ENCODE data around the gene PSME1. TPM values are rescaled to one million over a fixed set of nuclear protein-coding genes. Genes with fewer than 3 reads are reported as not detected.
A peak's percentile ranks its signal among the peaks of the same experiment; 100 is the strongest.

The PSME1 gene
- total and polyA plus RNA-seq, 2 of the 13 experiments (the other 11 are each of a cell fraction or from before 2014, with no cell fraction given): 159 to 608 TPM

GRCh38 chr14:24146978-24147760, 11.2 kb downstream of the PSME1 start, which contains the start of gene RNF31 (continued):
- TF ChIP-seq HNRNPUL1 (IDR thresholded peaks at IDR 0.05; ENCODE audit: low read depth, low read length) (no peak), MXD4 (CRISPR knock-in tag; IDR thresholded peaks at IDR 0.05) (peak; percentile 96), NR0B2 (CRISPR knock-in tag; IDR thresholded peaks at IDR 0.05) (peak; percentile 1; the same call in 1 of the 2 replicates), FUBP1 (CRISPR knock-in tag; IDR thresholded peaks at IDR 0.05; ENCODE audit: borderline replicate concordance) (0 out of 2 replicates have a peak, but pooled peaks have one; percentile 19), ATM (IDR thresholded peaks at IDR 0.05; ENCODE audit: borderline replicate concordance) (no peak), ZNF329 (CRISPR knock-in tag; IDR thresholded peaks at IDR 0.05; ENCODE audit: low read depth) (no peak), UBTF (CRISPR knock-in tag; IDR thresholded peaks at IDR 0.05) (peak; percentile 72), ERF (CRISPR knock-in tag; IDR thresholded peaks at IDR 0.05) (no peak), PHF21A (CRISPR knock-in tag; IDR thresholded peaks at IDR 0.05) (no peak), HOXD1 (CRISPR knock-in tag; IDR thresholded peaks at IDR 0.05) (peak; percentile 12), ZNF776 (CRISPR knock-in tag; IDR thresholded peaks at IDR 0.05) (0 out of 2 replicates have a peak, but pooled peaks have one; percentile 22), HOXA7 (CRISPR knock-in tag; IDR thresholded peaks at IDR 0.05) (no peak), TCF12 (IDR thresholded peaks at IDR 0.05) (no peak), TCF12 (CRISPR knock-in tag; IDR thresholded peaks at IDR 0.05) (no peak), ZNF740 (CRISPR knock-in tag; IDR thresholded peaks at IDR 0.05) (no peak), ELF1 (CRISPR knock-in tag; IDR thresholded peaks at IDR 0.05) (peak; percentile 90)
- TF ChIP-seq, protein P1, sequence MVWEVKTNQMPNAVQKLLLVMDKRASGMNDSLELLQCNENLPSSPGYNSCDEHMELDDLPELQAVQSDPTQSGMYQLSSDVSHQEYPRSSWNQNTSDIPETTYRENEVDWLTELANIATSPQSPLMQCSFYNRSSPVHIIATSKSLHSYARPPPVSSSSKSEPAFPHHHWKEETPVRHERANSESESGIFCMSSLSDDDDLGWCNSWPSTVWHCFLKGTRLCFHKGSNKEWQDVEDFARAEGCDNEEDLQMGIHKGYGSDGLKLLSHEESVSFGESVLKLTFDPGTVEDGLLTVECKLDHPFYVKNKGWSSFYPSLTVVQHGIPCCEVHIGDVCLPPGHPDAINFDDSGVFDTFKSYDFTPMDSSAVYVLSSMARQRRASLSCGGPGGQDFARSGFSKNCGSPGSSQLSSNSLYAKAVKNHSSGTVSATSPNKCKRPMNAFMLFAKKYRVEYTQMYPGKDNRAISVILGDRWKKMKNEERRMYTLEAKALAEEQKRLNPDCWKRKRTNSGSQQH (CRISPR knock-in tag; IDR thresholded peaks at IDR 0.05; ENCODE audit: low read depth): peak; percentile 66
- TF ChIP-seq, protein P2, sequence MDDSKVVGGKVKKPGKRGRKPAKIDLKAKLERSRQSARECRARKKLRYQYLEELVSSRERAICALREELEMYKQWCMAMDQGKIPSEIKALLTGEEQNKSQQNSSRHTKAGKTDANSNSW (CRISPR knock-in tag; IDR thresholded peaks at IDR 0.05; ENCODE audit: borderline replicate concordance): no peak; the same call in 1 of the 2 replicates
- TF ChIP-seq, protein P3, sequence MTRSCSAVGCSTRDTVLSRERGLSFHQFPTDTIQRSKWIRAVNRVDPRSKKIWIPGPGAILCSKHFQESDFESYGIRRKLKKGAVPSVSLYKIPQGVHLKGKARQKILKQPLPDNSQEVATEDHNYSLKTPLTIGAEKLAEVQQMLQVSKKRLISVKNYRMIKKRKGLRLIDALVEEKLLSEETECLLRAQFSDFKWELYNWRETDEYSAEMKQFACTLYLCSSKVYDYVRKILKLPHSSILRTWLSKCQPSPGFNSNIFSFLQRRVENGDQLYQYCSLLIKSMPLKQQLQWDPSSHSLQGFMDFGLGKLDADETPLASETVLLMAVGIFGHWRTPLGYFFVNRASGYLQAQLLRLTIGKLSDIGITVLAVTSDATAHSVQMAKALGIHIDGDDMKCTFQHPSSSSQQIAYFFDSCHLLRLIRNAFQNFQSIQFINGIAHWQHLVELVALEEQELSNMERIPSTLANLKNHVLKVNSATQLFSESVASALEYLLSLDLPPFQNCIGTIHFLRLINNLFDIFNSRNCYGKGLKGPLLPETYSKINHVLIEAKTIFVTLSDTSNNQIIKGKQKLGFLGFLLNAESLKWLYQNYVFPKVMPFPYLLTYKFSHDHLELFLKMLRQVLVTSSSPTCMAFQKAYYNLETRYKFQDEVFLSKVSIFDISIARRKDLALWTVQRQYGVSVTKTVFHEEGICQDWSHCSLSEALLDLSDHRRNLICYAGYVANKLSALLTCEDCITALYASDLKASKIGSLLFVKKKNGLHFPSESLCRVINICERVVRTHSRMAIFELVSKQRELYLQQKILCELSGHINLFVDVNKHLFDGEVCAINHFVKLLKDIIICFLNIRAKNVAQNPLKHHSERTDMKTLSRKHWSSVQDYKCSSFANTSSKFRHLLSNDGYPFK (CRISPR knock-in tag; IDR thresholded peaks at IDR 0.05; ENCODE audit: borderline replicate concordance): peak; percentile 52

Data from HepG2 (cell line).